GM12891 (cell line): Measurements from ENCODE around the gene CBR4.

Experiments
- PAX5 ChIP-seq: IDR thresholded peaks from 2 replicates; pipeline ENCODE4 v1.6.1; 2011; ENCODE audit warnings: low read length, moderate library complexity, mild to moderate bottlenecking; ENCODE audit not compliant: insufficient read depth, severe bottlenecking
- POLR2A ChIP-seq: IDR thresholded peaks from 2 replicates; pipeline ENCODE4 v1.6.1; 2011; ENCODE audit warnings: low read depth, low read length, control low read depth
- POLR2AphosphoS5 ChIP-seq: IDR thresholded peaks from 2 replicates; pipeline ENCODE4 v1.6.1; 2011; ENCODE audit warnings: low read depth, low read length, control low read depth
- POU2F2 ChIP-seq: IDR thresholded peaks from 2 replicates; pipeline ENCODE4 v1.6.1; 2011; ENCODE audit warnings: low read depth, mild to moderate bottlenecking, control low read depth, low read length, moderate library complexity
- TAF1 ChIP-seq: IDR thresholded peaks from 2 replicates; pipeline ENCODE4 v1.6.1; 2011; ENCODE audit warnings: low read depth, low read length, control low read depth

GRCh38 chr4:168999809-169000208, 10.2 kb downstream of the CBR4 start:
- TF ChIP-seq POLR2A: no peak
- TF ChIP-seq POLR2AphosphoS5: no peak
- no peak for TF ChIP-seq TAF1
- TF ChIP-seq POU2F2: no peak
- no peak for TF ChIP-seq PAX5
